CD4-positive, alpha-beta T cell treated with Interferon gamma for 1 hour (primary cell): ENCODE results near the gene NUMA1.

ENCODE experiments used
- DNase-seq: peaks from one replicate; pipeline ENCODE4 v3.0.0-alpha.2; 2020

Gene NUMA1

DNA sequence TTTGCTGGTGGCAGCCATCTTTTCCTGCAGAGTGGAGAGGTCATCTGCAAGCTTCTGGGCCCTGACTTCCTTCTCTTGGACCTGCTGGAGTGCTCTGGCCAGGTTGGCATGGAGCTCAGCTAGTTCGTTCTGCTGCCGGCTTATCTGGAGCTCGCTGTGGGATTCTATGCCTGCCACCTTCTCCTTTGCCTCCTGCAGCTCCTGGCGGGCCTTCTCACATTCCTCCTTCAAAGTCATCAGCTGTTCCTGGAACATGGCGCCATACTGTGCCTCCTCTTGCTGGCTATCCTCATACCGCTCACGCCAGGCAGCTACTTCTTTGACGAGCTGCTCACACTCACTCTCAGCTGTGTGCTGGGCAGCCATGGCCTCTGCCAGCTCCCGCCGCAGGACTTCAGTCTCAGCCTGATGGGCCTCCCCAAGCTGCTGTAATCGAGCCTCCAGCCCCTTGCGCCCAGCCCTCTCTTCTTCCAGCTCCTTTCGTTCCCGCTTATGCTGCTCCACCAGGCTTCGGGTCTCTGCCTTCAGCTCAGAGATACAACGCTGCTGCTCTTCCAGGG lies 65.5 kb downstream of the NUMA1 start:
- no peak for DNase-seq

DNA sequence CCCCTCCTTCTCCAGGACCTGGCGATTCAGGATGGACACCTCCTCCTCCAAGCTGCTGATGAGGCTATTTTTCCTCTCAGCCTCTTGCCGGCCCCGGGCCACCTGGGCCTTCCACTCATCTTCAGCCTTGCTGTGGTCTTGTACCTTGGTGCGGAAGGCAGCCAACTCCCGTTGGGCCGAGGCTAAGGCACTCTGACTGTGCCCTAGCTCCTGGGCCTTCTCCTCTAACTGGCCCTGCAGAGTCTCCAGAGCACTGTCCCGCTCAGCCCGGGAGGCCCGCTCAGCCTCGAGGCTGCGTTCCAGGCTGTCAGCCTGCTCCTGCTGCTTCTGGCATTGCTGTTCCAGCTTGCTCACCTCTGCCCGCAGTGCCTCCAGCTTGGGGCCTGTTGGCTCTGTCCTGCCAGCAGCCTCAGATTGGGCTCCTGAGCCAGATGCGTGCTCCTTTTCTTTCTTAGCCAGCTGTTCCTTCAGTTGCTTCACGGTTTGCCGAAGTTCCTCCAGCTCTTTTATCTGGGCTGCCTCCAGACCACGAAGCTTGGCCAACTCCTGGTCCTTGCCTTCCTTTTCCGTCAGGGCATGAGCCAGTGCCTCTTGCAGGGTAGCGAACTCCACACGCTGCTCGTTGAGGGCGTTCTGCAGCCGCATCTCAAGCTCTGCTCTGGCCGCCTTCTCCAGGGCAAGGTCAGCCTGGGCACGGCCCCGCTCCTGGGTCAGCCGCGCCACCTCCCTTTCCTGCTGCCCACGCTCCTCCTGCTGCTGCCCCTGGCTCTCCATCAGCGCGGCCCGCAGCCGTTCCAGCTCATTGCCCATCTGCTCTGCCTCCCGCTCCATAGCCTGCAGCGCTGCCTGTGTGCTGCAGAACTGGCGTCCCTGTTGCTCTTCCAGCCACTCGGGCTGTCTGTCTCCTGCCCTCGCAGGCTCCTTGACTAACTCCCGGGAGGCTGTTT lies 66.3 kb downstream of the NUMA1 start:
- DNase-seq: no peak

DNA sequence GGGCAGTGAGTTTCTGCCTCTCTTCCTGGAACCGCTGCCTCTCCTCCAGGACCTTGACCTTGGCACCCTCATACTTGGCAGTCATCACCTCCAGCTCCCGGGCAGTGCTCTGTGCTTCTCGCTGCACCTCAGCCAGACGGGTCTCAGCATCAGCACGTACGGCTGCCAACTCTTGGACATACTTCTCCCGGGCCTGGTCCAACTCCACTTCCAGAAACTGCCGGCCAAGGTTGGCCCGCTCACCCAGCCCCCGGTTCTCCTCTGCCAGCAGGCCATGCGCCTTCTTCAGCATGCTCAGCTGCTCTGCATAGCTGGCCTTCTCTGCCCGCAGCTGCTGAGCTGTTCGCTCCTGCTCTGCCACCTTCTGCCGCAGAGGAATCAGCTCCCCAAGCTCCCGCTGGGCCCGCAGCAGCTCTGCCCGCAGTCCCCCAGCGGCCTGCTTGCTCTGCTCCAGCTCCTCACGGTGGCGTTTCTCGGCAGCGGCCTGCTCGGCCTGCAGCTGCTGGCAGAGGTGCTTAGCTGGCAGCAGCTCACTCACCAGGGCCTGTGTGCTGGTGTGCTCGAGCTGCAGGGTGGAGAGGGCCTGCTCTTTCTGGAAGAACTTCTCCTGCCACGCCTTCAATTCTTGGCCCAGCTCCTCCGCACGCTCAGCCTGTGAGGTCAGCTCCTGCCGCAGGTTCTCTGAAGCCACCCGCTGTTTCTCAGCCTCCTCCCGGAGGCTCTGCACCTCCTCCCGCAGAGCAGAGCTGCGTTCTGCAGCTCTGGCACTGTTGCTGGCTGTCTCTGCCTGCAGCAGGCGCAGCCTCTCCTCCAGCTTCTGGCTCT lies 67.2 kb downstream of the NUMA1 start:
- DNase-seq: no peak

- no peak for DNase-seq
Observed at GRCh38 chr11:72012091-72012630, 68.2 kb downstream of the NUMA1 start.

GRCh38 chr11:72010529-72011233 lies 69.7 kb downstream of the NUMA1 start:
- DNase-seq: no peak

GRCh38 chr11:72009156-72009555 lies 71.2 kb downstream of the NUMA1 start:
- DNase-seq: no peak

DNA sequence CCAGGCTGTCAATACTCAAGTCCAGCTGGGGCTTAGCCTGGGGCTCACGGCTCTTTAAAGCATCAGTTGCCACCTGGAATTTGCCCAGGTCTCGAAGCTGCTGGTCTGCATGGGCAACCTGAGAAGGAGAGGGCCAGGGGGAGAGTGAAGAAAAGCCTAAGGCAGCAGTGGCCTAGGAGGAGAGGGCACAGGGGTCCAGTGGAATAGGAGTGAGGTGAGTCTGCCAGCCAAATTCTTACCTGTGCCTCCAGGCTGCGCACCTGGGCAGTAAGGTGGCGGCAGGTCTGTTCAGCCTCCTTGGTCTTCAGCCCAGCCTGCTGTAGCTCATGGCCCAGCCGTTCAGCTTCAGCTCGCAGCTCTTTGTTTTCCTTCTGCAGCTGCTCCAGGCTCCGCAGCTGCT lies 71.6 kb downstream of the NUMA1 start:
- DNase-seq: no peak

DNA sequence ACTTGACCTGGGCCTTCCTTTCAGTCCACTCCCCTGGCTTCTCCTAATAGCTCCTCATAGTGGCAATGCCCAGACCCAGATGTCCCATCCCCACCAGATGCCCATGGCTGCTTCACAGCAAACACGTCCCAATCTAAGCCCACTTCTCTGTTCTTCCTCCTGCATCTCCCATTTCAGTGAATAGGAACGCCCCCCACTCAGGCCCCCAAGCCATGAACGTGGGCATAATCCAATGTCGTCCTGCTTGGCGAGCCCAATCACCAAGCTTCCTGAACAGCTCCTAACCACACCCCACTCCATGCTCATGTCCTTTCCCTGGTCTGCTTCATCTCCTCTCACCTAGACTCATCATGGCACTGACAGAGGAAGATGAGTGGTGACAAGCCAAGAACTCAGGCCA lies 72.8 kb downstream of the NUMA1 start:
- DNase-seq: no peak

- DNase-seq: no peak
Observed at GRCh38 chr11:72007089-72007476, 73.3 kb downstream of the NUMA1 start.

- no peak for DNase-seq
Observed at GRCh38 chr11:72006309-72007088, 73.8 kb downstream of the NUMA1 start.

DNA sequence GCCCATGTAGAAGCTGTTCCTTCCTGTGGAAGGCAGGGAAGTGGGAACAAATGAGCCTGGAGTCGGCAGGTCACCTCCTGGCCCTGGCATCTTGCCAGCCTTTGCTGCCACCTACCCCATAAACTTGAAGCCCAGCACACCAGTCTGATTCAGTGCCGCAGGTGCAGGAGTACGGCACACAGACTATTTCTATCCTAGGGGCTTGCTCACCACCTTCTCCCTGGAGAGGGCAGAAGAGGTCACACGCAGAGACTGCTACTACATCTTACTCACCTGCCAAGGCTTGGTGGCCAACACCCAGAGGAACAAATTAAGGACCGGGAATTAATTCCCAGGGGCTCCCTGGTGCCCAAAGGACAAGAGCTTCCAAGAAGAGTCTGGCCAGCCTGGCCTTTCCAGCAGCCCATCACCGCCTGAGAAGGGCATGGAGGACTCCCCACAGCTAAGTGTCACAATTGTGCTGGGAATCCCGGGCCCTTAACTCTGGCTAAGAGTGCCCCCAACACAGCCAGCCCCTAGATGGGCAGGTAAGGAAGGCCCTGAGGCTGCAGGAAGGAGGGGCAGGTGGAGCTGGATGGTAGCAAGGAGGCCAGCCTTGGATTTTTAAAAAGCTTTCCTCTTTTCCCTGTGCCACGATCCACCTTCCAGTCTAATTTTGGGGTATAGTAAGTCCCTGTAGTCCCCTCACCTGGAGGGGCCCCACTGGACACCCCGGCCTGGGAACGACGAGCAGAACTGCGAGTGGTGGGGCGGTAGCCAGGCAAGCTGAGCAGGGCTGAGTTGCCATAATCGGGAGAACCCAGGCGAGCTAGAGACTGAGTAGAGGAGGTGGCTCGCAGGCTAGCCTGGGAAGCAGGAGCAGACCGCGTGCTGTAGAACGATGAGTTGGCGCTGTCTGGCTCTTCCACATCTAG lies 74.7 kb downstream of the NUMA1 start:
- DNase-seq: no peak

- DNase-seq: no peak
Observed at GRCh38 chr11:72004515-72005346, 75.6 kb downstream of the NUMA1 start.

DNA sequence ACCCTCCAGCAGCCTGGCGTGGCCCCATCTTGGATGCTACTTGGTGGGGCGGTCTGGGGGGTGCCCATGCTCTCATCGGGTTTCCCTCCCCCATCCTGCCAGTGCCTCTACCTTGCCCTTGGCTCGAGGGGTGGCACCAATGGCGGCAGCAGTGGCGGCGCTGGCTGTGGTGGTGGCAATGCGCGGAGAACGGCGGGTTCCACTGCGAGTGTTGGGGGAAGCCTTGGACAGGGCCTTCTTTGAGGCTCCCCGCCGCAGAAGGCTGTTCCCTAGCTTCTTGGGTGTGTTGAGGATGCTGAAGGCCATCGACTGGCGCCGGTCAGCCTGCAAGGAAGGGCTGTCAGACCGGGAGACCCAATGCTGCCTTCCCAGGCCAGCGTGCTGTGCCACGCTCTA lies 76.6 kb downstream of the NUMA1 start:
- no peak for DNase-seq

DNA sequence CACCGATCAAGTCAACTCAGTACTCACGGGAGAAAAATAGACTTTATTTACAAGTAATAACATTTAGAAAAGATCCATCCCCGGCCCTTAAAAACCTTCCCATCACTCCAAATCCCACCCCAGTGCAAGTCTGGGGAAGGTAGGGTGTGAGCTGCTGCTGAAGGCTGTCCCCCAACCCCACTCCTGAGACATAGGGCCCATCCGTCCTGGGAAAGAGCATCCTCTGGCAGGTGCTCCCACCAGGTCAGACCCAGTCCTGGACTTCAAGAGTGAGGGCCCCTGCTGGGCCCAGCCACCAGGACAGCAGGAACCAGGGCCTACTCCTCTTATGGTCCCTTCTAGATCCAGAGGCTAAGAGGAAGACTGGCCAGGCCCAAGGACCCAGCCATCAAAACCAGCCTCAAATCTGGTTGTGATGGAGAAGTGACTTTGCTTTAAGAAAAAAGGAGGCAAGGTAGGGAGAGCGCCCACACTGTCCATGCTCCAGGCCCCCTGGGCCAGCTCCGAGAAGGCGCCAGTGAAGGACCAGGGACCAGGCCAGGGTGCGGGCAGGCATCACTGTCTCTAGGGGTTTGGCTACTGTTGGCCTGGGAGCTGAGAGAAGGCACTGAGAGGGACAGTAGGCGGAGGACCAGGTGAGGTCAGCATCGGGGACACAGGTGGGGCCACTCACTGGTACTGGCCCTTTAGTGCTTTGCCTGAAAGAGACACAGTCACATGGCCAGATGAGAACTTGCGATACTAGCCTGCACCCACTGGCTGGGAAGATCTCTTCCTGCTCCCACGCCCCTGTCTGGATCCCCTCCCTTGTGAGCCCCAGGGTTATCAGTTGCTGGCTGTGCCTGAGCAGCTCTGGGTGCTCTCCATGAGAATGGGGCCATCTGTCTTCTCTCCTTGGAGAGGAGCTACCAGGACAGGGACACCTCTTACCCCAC lies 77.2 kb downstream of the NUMA1 start:
- DNase-seq: no peak

GRCh38 chr11:72001834-72002591 lies 78.3 kb downstream of the NUMA1 start:
- DNase-seq: no peak

- no peak for DNase-seq
Observed at GRCh38 chr11:72001285-72001684, 79.1 kb downstream of the NUMA1 start.

DNA sequence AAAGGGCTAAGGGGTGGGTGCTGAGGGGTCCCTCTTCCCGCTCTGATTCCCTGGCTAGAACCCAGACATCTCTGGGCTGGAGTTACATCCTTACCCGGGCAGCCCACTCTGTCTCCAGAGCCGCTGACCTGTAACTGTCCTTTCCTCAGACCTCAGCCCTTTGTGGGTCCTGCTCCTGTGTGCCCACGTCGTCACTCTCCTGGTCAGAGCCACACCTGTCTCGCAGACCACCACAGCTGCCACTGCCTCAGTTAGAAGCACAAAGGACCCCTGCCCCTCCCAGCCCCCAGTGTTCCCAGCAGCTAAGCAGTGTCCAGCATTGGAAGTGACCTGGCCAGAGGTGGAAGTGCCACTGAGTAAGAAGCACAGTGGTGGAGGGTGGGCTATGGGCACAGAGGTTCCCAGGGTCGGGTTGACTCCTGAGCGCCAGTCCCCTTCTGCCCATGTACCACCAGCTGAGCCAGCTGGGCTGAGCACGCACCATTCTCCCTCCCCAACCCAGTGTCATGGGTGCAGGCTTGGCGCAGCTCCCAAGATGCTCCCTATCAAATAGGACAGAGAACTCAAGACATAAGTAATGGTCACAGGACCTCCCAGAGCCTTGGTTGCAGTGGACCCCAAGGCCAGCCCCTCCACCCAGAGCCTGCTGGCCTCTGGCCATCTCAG lies 80.0 kb downstream of the NUMA1 start:
- DNase-seq: no peak
